T-helper 2 cell (primary cell): ENCODE data around the gene EEFSEC.

Source experiments
- DNase-seq, 5 experiments: peaks; one replicate each; pipeline versions ENCODE4 v3.0.0 to v3.0.0-alpha.2; 2012 to 2022

Gene EEFSEC

DNA sequence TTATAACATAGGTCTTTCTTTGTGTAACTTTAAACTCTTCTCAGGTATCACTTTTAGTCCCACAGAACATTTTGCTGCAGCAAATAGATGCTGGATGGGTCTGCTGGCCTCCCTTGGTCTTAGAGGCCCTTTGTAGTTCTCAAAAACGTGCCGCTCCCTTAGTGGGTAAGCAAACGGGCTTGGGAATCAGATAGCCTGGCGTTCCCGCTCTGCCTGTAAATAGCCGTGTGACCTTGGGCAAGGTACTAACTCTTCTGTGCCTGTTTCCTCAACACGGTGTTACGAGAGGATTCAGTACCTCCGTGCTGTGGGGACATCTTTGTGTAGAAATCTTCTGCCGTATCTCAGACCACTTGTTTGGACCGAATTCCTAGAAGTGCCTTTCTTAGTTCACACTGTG, 249.0 kb downstream of the EEFSEC start:
- DNase-seq = no peak

- DNase-seq = no peak
Observed at GRCh38 chr3:128402998-128403397, 249.7 kb downstream of the EEFSEC start.

DNA sequence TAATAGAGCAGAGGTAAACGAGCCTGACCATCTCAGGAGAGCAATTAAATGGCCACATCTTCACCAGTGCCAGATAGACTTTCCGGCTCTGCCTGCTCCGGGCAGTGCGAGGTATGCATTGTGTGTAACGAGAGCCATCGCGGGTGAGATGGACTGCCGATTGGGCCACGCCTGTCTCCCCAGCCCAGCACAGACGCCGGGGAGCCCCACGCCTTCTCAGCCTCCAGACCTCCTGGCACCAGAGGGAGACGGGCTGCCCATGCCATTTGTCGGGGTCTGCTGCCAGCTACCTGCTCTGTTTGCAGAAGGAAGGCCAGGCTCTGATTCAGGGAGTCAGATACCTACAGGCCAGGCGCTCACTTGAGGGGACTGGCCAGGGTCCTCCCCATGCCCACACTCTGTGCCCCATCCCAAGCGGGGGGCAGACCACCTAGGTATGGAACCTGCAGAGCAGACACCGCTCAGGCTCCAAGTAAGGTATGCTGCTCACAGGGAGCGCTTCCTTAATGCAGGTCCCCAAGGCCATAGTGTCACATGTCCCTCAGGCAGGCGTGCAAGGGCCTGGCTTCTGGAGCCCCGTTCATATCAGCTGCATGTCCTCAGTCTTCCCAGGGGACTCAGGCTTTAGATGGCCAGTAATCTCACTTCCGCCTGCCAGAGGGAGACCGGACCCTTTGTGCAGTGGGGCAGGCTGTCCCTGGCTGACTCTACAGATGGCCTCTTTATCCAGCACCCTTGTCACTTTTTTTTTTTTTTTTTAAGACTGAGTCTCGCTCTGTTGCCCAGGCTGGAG, 251.2 kb downstream of the EEFSEC start:
- no peak for DNase-seq

DNA sequence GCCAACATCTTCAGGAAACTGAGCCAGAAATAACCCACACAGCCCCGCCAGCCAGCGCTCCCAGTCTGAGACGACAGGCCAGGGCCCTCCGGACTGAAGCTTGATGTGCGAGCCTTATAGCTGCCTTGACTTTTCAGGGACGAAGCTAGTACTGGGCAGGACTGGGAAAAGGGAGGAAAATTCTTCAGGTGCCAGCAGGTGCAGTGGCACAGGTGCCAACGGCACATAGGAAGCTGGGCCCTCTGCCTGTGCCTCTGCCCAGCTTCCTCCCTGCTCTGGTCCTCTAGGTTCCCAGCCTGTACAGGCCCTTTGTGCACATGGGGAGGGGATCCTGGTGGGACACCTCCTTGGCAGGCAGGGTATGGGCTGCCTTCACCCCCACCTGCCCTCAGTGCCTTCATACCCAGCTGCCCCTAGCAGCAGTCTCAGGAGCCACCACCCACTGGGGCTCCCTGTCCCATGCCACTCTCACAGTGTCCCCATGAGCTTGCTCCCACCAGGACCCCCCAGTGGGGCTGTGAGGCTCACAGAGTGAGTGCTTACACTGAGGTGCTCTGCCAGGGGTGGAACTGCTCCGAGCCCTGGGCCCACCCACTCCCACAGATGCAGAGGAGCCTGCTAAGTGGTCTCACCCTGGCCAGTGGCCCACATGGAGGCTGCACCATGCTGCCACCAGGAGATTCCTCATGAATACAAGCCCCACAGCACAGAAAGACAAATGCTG, 252.4 kb downstream of the EEFSEC start:
- no peak for DNase-seq

GRCh38 chr3:128407247-128407646, 254.0 kb downstream of the EEFSEC start:
- DNase-seq = no peak

DNA sequence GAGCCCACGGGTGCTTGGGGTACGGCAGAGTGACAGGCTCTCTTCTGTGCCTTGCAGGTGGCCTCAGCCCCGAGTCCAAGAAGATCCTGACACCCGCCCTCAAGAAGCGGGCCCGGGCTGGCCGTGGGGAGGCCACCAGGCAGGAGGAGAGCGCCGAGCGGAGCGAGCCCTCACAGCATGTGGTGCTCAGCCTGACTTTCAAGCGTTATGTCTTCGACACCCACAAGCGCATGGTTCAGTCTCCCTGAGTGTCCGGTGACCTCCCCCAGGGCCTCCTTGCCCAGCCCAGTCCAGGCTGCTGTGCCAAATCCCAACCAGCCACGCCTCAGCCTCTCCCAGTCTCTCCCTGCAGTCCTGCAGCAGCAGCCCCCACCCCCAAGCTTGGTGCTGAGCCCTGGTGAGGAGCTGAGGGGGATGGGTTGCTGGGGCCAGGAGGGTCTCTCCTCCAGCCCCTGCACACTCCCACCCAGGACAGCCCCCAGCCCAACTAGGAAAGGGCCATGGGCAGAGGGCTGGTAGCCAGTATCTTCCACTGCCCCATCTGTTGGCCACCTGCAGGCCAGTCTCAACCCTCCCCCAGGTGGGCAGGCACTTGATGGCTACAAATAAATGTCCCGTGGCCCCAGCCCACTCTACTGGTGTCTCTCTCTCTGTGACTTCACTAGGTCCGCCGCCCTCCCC, 254.9 kb downstream of the EEFSEC start:
- DNase-seq = no peak

GRCh38 chr3:128408693-128409623, 255.7 kb downstream of the EEFSEC start:
- DNase-seq = no peak

- DNase-seq = no peak
Observed at GRCh38 chr3:128409624-128410581, 256.6 kb downstream of the EEFSEC start.

- no peak for DNase-seq
Observed at GRCh38 chr3:128410669-128411573, 257.6 kb downstream of the EEFSEC start.

DNA sequence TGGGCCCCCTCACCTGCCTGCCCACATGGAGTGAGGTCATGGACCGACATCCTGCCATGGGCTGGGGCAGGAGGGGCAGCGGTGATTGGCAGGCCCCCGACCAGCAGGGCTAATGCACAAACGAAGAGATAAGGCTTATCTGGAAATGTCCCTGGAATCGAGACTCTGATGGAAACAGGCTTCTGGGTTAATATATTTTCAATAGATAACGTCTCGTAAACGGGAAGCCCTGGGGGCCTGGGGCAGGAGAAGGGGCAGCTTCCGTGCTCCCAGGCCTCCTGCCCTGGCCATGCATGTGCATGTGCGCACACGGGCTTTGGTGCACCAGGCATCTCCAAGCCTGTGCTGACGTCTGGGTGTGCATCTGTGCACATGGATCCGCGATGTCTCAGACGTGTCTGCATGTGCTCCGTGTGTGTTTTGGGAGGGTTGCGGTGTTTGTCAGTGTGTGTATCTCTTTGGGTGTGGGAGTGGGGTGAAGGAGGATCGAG, 258.3 kb downstream of the EEFSEC start:
- no peak for DNase-seq

DNA sequence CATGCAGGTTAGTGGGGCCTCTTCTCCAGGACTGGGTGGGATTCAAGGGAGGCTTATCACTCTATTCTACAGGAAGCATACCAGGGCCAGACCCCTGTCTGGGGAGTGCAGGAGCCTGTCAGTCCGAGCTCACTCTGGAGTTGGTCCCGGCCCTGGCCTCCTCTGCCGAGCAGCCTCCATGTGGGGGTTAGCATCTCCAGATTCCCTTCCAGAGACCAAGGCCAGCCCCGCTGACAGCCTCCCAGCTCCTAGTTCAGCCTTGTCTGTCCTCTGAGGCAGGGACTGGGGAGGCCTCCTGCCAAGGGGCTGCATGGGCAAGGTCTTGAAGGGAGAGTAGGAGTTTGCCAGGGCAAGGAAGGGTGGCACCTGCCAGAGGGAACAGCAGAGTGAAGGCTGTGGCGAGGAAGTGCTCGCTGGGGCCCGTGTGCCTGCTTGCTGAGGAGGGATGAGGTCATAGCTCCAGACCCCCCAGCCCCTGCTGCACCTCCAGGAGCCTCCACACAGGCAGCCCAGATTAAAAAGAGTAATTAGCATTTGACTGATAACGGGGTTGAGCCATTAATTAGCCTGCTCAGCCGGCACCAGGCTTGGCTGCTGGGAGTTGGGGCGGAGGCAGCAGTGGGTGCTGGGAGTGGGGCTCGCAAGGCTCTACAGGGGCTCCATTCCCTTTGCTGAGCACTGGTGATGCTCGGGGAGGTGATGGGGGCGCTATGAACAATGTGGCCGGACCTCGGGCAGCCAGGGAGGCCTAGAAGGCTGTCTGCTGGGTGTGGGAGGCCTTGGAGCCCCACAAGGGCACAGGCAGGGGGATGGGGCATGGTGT, 259.1 kb downstream of the EEFSEC start:
- no peak for DNase-seq

DNA sequence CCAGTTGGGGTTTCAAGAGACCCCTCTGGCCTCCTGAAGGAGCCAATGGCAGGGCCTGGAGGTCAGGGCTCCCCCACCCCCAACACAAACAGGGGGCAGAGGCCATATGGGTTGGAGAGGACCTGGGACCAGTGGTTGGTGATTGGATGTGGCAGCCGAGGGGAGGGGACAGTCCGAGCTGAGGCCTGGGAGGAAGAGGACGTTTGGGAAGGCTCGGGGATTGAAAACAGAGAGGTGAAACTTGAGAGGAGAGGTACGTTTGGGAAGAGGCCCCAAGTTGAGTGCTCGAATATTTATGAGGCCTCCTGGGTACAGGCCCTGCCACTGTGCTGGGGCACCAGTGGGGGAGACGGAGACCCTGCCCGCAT, 259.7 kb downstream of the EEFSEC start:
- no peak for DNase-seq

- DNase-seq = no peak
Observed at GRCh38 chr3:128413413-128414205, 260.3 kb downstream of the EEFSEC start.

- no peak for DNase-seq
Observed at GRCh38 chr3:128415200-128415772, 262.0 kb downstream of the EEFSEC start.

- no peak for DNase-seq
Observed at GRCh38 chr3:128415773-128416577, 262.7 kb downstream of the EEFSEC start.

DNA sequence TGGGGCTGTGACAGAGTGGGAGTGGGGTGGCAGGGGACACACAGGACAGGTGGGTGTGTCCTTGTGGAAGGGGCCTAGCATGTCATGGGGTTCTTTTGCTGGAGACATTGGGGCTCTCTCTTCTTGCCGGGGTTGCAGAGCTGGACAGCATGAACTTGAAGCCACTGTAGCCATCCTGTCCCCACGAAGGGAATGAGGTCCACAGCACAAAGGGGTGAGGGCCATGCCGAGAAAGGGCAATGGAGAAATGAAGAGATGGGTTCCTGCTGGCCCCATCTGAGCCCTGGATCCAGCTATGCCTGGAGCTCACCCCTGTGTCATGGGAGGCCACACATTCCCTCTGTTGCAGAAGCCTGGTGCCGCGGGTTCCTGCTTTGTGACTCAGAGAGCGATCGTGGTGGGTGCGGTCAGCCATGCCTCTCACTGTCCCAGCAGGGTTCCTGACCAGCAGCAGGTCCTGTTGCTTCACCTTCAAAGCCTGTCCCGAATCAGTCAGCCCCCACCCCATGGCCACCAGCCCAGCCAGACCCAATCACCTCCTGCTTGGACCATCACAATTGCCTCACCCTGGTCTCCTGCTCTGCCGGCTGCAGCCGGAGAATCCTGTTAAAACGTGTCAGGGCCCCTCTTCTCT, 263.4 kb downstream of the EEFSEC start:
- no peak for DNase-seq

- DNase-seq = no peak
Observed at GRCh38 chr3:128418900-128419299, 265.6 kb downstream of the EEFSEC start.
